Small intestine (tissue), 7 donors: ENCODE measurements around the gene TGFB2. TPM values are rescaled to one million over a fixed set of nuclear protein-coding genes. Genes with fewer than 3 reads are reported as not detected.

Source experiments
- DNase-seq, 2 donors: peaks; one replicate each; pipeline versions ENCODE4 v3.0.0 to v3.0.0-alpha.2; 2013
- FAIRE-seq: peaks from 2 replicates; lab custom pipeline; 2012; peaks lifted over from hg19 to GRCh38; lab: Jason Lieb, UNC
- H3K27ac ChIP-seq, 3 donors: one replicate each; pipeline ENCODE4 v1.5.1; 2013; ENCODE audit warnings: low read length in 2 of 3, mild to moderate bottlenecking in 2 of 3, control low read depth in 1 of 3, inconsistent platforms in 1 of 3, low read depth in 1 of 3, moderate library complexity in 1 of 3
- H3K27me3 ChIP-seq, 3 donors: one replicate each; pipeline ENCODE4 v1.6.1; 2013; ENCODE audit warnings: low read length in 3 of 3, inconsistent platforms in 1 of 3; ENCODE audit not compliant: control insufficient read depth in 3 of 3, insufficient read depth in 3 of 3
- H3K36me3 ChIP-seq, 3 donors: one replicate each; pipeline ENCODE4 v1.6.1; 2013; ENCODE audit warnings: low read length in 3 of 3, inconsistent platforms in 1 of 3, low read depth in 1 of 3, mild to moderate bottlenecking in 1 of 3, moderate library complexity in 1 of 3; ENCODE audit not compliant: control insufficient read depth in 3 of 3, insufficient read depth in 2 of 3
- H3K4me1 ChIP-seq, 3 donors: one replicate each; pipeline ENCODE4 v1.6.1; 2013; ENCODE audit warnings: low read length in 2 of 3, inconsistent platforms in 1 of 3, low read depth in 1 of 3, mild to moderate bottlenecking in 1 of 3, moderate library complexity in 1 of 3; ENCODE audit not compliant: control insufficient read depth in 3 of 3, insufficient read depth in 2 of 3
- H3K4me3 ChIP-seq, 3 donors: one replicate each; pipeline ENCODE4 v1.5.1; 2013; ENCODE audit warnings: low read length in 3 of 3, control low read depth in 1 of 3, inconsistent platforms in 1 of 3, low read depth in 1 of 3, mild to moderate bottlenecking in 1 of 3, moderate library complexity in 1 of 3
- H3K9me3 ChIP-seq, 2 donors: one replicate each; pipeline ENCODE4 v1.6.1; 2013; ENCODE audit warnings: low read depth in 1 of 2, low read length in 1 of 2; ENCODE audit not compliant: control insufficient read depth in 2 of 2, insufficient read depth in 1 of 2
- WGBS, 3 donors: extraction: QIAGEN DNeasy Blood & Tissue Kit; methylation state at CpG; one replicate each; pipeline ENCODE4 v1.1.7; 2013; 5-methylcytosine and 5-hydroxymethylcytosine counted together
- polyA plus RNA-seq, 4 donors: library from polyadenylated mRNA; stranded (reverse) in 3 of 4; unstranded in 1 of 4; fragments of 200-250 nt in 3 of 4; fragments of 120-200 nt in 1 of 4; gene quantifications; one replicate each; pipeline versions ENCODE4 v1.2.1 to v1.2.3, GENCODE V29; 2013
- donor health status: healthy with polysubstance abuse.
- donor health status: control.
- donor health status: control.
- donor health status: Bipolar disorder and iron deficiency.
- donor health status: healthy.

The TGFB2 gene
- polyA plus RNA-seq, 4 donors: 0.49 to 0.95 (median 0.81) TPM; not detected in 1

DNA sequence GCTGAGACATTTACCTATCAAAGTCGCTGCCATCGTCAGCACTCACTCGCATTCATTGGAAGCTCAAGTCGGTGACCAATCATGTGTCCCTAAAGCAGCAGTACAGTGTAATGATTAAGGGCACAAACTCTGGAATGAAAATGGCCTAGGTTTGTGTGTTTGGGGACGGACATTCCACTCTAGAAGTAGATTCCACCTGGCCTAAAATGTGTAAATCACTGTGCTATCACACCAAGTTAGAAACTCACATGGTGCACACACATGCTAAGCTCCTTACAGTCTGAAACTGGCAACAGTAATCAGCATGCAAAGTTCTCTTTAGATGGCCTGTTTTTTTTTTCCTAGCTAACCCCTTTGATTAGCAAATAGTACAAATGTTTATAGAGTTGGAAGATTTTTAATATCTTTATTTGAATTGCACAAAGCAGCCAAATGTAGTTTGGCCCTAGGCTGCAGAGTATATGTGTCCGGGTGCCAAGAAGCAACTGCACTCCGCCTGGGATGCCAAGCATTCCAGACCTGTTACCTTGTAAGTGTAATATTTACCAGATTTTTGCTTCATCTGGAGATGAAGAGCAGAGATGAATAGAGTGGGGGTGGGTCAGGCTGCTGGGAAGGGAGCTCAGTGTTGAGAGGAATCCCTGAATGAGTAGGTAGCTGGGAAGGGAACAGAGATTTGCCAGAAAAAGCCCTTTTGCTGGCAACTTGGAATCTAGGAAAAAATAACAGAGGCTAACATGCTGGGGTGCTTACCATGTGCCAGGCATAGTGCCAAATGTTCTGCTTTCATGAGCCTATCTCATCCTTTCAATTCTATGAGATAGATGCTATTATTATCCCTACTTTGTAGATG is 35.2 kb downstream of the TGFB2 start:
- Histone ChIP-seq H3K27me3 (no peaks in the 10 kb centered on the region), H3K36me3 (no peaks in the 10 kb centered on the region), H3K4me1 (no peaks in the 10 kb centered on the region), H3K4me3 (no peak overlapping the region), H3K9me3 (no peaks in the 10 kb centered on the region), H3K27ac (no peak overlapping the region)
- WGBS, 3 donors: 82 to 86% (median 85%) methylated on average over 7 of the region's 7 CpGs
- FAIRE-seq (no peak), DNase-seq (no peak)

GRCh38 chr1:218382261-218382660 is 37.1 kb downstream of the TGFB2 start:
- FAIRE-seq (no peak), DNase-seq (no peak)
- Histone ChIP-seq H3K9me3 (no peaks in the 10 kb centered on the region), H3K27ac (no peak overlapping the region), H3K4me1 (no peaks in the 10 kb centered on the region), H3K36me3 (no peaks in the 10 kb centered on the region), H3K4me3 (no peak overlapping the region), H3K27me3 (no peaks in the 10 kb centered on the region)
- WGBS, 3 donors: 95 to 96% (median 95%) methylated on average over 4 of the region's 4 CpGs

DNA sequence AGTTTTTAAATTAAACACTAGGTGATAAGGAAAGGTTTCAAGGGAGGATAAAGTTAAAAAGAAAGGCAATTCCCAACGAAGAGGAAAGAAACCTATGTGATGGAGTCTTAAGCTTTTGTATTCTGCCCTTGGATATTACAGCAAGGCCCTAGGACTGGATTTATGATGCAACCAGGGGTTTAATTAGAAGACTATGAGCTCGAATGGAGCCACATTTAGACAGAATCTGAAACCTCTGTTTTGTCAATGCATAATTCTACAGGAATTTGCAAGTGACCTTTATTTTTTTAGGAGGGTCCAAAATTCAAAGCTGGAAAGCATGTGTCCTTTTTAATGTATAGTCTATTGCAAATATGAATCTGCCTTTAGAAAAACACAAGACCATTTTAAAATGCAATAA is 37.9 kb downstream of the TGFB2 start:
- no peaks in the 10 kb centered on the region for H3K27me3 ChIP-seq
- no peak overlapping the region for H3K4me3 ChIP-seq
- H3K4me1 ChIP-seq: no peaks in the 10 kb centered on the region
- H3K36me3 ChIP-seq: no peaks in the 10 kb centered on the region
- FAIRE-seq (no peak), DNase-seq (no peak)
- no peak overlapping the region for H3K27ac ChIP-seq
- 60 to 72% (median 61%) methylated on average over 2 of the region's 2 CpGs for WGBS, 3 donors
- H3K9me3 ChIP-seq: no peaks in the 10 kb centered on the region

GRCh38 chr1:218383681-218384080 is 38.5 kb downstream of the TGFB2 start:
- H3K27me3 ChIP-seq: no peaks in the 10 kb centered on the region
- H3K4me3 ChIP-seq: no peak overlapping the region
- no peaks in the 10 kb centered on the region for H3K9me3 ChIP-seq
- no peaks in the 10 kb centered on the region for H3K4me1 ChIP-seq
- 75 to 82% (median 79%) methylated on average over 8 of the region's 8 CpGs for WGBS, 3 donors
- H3K27ac ChIP-seq: no peak overlapping the region
- no peak for FAIRE-seq
- no peaks in the 10 kb centered on the region for H3K36me3 ChIP-seq
- no peak for DNase-seq

- FAIRE-seq: no peak
- WGBS, 3 donors: 64 to 71% (median 66%) methylated on average over 6 of the region's 6 CpGs
- H3K4me3 ChIP-seq: no peak overlapping the region
- no peaks in the 10 kb centered on the region for H3K36me3 ChIP-seq
- no peaks in the 10 kb centered on the region for H3K9me3 ChIP-seq
- no peaks in the 10 kb centered on the region for H3K27me3 ChIP-seq
- no peak for DNase-seq
- H3K27ac ChIP-seq: no peak overlapping the region
- no peaks in the 10 kb centered on the region for H3K4me1 ChIP-seq
Measured at GRCh38 chr1:218384581-218384993, 39.5 kb downstream of the TGFB2 start.

DNA sequence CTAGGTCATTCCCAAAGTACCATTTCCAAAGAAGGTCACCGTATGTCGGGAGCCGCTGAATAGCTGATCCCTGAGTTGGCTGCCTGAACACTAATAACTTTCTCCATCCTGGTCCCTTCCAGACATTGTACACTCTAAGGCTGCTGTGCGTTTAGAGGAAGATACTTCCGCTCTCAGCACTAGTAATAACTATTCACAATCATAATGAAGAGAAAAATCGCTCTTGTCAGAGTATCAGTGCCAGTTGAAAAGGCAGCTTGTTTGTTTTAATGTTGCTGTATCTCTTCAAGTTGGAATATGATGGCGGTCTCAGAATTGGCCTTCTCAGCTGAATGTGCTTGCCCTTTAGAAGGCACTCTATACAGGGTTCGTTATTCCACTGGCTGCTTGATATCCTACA is 43.5 kb downstream of the TGFB2 start:
- no peaks in the 10 kb centered on the region for H3K4me1 ChIP-seq
- DNase-seq (no peak), FAIRE-seq (no peak)
- H3K27ac ChIP-seq: no peak overlapping the region
- H3K36me3 ChIP-seq: no peaks in the 10 kb centered on the region
- no peaks in the 10 kb centered on the region for H3K9me3 ChIP-seq
- no peak overlapping the region for H3K4me3 ChIP-seq
- 91 to 94% (median 91%) methylated on average over 8 of the region's 8 CpGs for WGBS, 3 donors
- peaks cover 0 to 2% (median 0%) of the 10 kb centered on the region in 3 donors for H3K27me3 ChIP-seq

- no peak for FAIRE-seq
- Histone ChIP-seq H3K36me3 (no peaks in the 10 kb centered on the region), H3K27me3 (peaks cover 0 to 2% (median 0%) of the 10 kb centered on the region in 3 donors), H3K9me3 (no peaks in the 10 kb centered on the region), H3K27ac (no peak overlapping the region), H3K4me3 (no peak overlapping the region), H3K4me1 (no peaks in the 10 kb centered on the region)
- 58 to 61% (median 58%) methylated on average over 3 of the region's 3 CpGs for WGBS, 3 donors
- DNase-seq: peak in 1 of 2 donors; percentile 7
Measured at GRCh38 chr1:218390618-218391017, 45.5 kb downstream of the TGFB2 start.

GRCh38 chr1:218392780-218393179 is 47.6 kb downstream of the TGFB2 start:
- WGBS, 3 donors: 79 to 85% (median 84%) methylated on average over 4 of the region's 4 CpGs
- Histone ChIP-seq H3K27ac (no peak overlapping the region), H3K9me3 (no peaks in the 10 kb centered on the region), H3K27me3 (peaks cover 0 to 2% (median 0%) of the 10 kb centered on the region in 3 donors), H3K4me1 (no peaks in the 10 kb centered on the region), H3K4me3 (no peak overlapping the region), H3K36me3 (no peaks in the 10 kb centered on the region)
- FAIRE-seq (no peak), DNase-seq (no peak)
